CD14-positive monocyte (primary cell): ENCODE data around the gene DHRS2. TPM values are rescaled to one million over a fixed set of nuclear protein-coding genes. Genes with fewer than 3 reads are reported as not detected.

Source experiments
- DNase-seq, 3 donors: peaks; one replicate each; pipeline ENCODE4 v3.0.0-alpha.2; 2011 to 2022
- H2AFZ ChIP-seq: 2 replicates; pipeline ENCODE4 v1.6.0; 2012; ENCODE audit warnings: mild to moderate bottlenecking, low read depth, low read length, inconsistent platforms; ENCODE audit not compliant: insufficient read depth, poor library complexity, severe bottlenecking
- H3K27ac ChIP-seq, 2 donors: 1 replicate in 1 of 2; 2 replicates in 1 of 2; pipeline ENCODE4 v1.5.1; 2012 to 2013; ENCODE audit warnings: low read length in 2 of 2, control low read depth in 1 of 2, inconsistent platforms in 1 of 2, low read depth in 1 of 2, mild to moderate bottlenecking in 1 of 2
- H3K27me3 ChIP-seq, 2 donors: one replicate each; pipeline versions ENCODE4 v1.6.0 to v1.6.1; 2011 to 2013; ENCODE audit warnings: low read length in 2 of 2; ENCODE audit not compliant: control insufficient read depth in 2 of 2, insufficient read depth in 2 of 2
- H3K36me3 ChIP-seq, 2 donors: replicated peaks in 1 of 2; 1 replicate in 1 of 2; 2 replicates in 1 of 2; pipeline versions ENCODE4 v1.5.1 to v1.6.1; 2012 to 2013; ENCODE audit warnings: low read length in 2 of 2, control low read depth in 1 of 2, inconsistent platforms in 1 of 2, mild to moderate bottlenecking in 1 of 2; ENCODE audit not compliant: insufficient read depth in 2 of 2, control insufficient read depth in 1 of 2
- H3K4me1 ChIP-seq, 2 donors: 1 replicate in 1 of 2; 2 replicates in 1 of 2; pipeline versions ENCODE4 v1.5.1 to v1.6.1; 2012 to 2013; ENCODE audit warnings: low read length in 2 of 2, control low read depth in 1 of 2, inconsistent platforms in 1 of 2, mild to moderate bottlenecking in 1 of 2, moderate library complexity in 1 of 2; ENCODE audit not compliant: insufficient read depth in 2 of 2, control insufficient read depth in 1 of 2
- H3K4me2 ChIP-seq: replicated peaks from 2 replicates; pipeline ENCODE3; 2012; ENCODE audit warnings: low read length, moderate library complexity, mild to moderate bottlenecking; ENCODE audit not compliant: poor library complexity, severe bottlenecking; ENCODE audit errors: extremely low read depth
- H3K4me3 ChIP-seq, 3 experiments: fragments of 200-600 bp in 1 of 3; sonication (generic) in 1 of 3; replicated peaks in 1 of 3; 1 replicate in 2 of 3; 2 replicates in 1 of 3; pipeline ENCODE4 v1.5.1; 2011 to 2013; ENCODE audit warnings: low read length in 3 of 3, mild to moderate bottlenecking in 3 of 3, control low read depth in 2 of 3, low read depth in 2 of 3, inconsistent platforms in 1 of 3, moderate library complexity in 1 of 3
- H3K79me2 ChIP-seq: 2 replicates; pipeline ENCODE4 v1.6.0; 2012; ENCODE audit warnings: mild to moderate bottlenecking, control low read depth, inconsistent platforms, low read length, moderate library complexity; ENCODE audit not compliant: insufficient read depth
- H3K9ac ChIP-seq: 2 replicates; pipeline ENCODE4 v1.6.0; 2017; ENCODE audit warnings: low read length, mild to moderate bottlenecking; ENCODE audit not compliant: insufficient read depth, poor library complexity, severe bottlenecking
- H3K9me3 ChIP-seq, 2 donors: replicated peaks in 1 of 2; 1 replicate in 1 of 2; 2 replicates in 1 of 2; pipeline versions ENCODE4 v1.5.1 to v1.6.1; 2012 to 2013; ENCODE audit warnings: low read length in 2 of 2, control low read depth in 1 of 2; ENCODE audit not compliant: control insufficient read depth in 1 of 2, insufficient read depth in 1 of 2
- H4K20me1 ChIP-seq: 2 replicates; pipeline ENCODE4 v1.6.0; 2012; ENCODE audit warnings: mild to moderate bottlenecking, low read length, control low read depth, moderate library complexity; ENCODE audit not compliant: insufficient read depth
- H3K27ac Mint-ChIP-seq, 7 donors: one replicate each; pipeline ENCODE4 v1.8.0; 2020; ENCODE audit warnings: mild to moderate bottlenecking in 7 of 7, mixed read lengths in 7 of 7, moderate library complexity in 6 of 7, inconsistent platforms in 2 of 7
- H3K27me3 Mint-ChIP-seq, 3 donors: one replicate each; pipeline ENCODE4 v1.8.0; 2021 to 2022; ENCODE audit warnings: low read depth in 3 of 3, mild to moderate bottlenecking in 3 of 3, mixed read lengths in 3 of 3, moderate library complexity in 3 of 3, inconsistent platforms in 1 of 3
- H3K36me3 Mint-ChIP-seq, 2 donors: one replicate each; pipeline ENCODE4 v1.8.0; 2020; ENCODE audit warnings: mixed read lengths in 2 of 2, inconsistent platforms in 1 of 2, mild to moderate bottlenecking in 1 of 2
- H3K4me1 Mint-ChIP-seq: one replicate; pipeline ENCODE4 v1.8.0; 2020; ENCODE audit warnings: mild to moderate bottlenecking, mixed read lengths
- H3K4me3 Mint-ChIP-seq, 2 donors: one replicate each; pipeline ENCODE4 v1.8.0; 2020; ENCODE audit warnings: mild to moderate bottlenecking in 2 of 2, mixed read lengths in 2 of 2, moderate library complexity in 1 of 2
- H3K9me3 Mint-ChIP-seq, 7 donors: one replicate each; pipeline ENCODE4 v1.8.0; 2020 to 2022; ENCODE audit warnings: mixed read lengths in 7 of 7, mild to moderate bottlenecking in 6 of 7, moderate library complexity in 6 of 7, inconsistent platforms in 2 of 7
- WGBS: methylation state at CpG from one replicate; pipeline ENCODE4 v1.1.5; 2013; ENCODE audit warnings: missing lambda C conversion rate; ENCODE audit not compliant: insufficient coverage; 5-methylcytosine and 5-hydroxymethylcytosine counted together
- intact Hi-C, 2 donors: fragments of 100-400 bp; cut with micrococcal nuclease; formaldehyde crosslinking; loops; one replicate each; pipeline versions ENCODE4 v1.15.0 to v1.15.1; 2023
- polyA plus RNA-seq, 3 donors: library from polyadenylated mRNA; depleted of rRNA in 1 of 3; unstranded in 2 of 3; stranded (reverse) in 1 of 3; fragments of 300-500 nt in 2 of 3; fragments of >200 nt in 1 of 3; fragmentation: Illumina TruSeq in 2 of 3; gene quantifications; 1 replicate in 2 of 3; 2 replicates in 1 of 3; pipeline ENCODE4 v1.2.3, GENCODE V29; 2012 to 2021
- TF ChIP-seq, protein P1 (sequence below): fragments of 200-600 bp; IDR thresholded peaks from one replicate; pipeline ENCODE4 v1.8.0; 2022; ENCODE audit warnings: antibody characterized with exemption, mild to moderate bottlenecking

The DHRS2 gene
- polyA plus RNA-seq, 3 donors: not detected

DNA sequence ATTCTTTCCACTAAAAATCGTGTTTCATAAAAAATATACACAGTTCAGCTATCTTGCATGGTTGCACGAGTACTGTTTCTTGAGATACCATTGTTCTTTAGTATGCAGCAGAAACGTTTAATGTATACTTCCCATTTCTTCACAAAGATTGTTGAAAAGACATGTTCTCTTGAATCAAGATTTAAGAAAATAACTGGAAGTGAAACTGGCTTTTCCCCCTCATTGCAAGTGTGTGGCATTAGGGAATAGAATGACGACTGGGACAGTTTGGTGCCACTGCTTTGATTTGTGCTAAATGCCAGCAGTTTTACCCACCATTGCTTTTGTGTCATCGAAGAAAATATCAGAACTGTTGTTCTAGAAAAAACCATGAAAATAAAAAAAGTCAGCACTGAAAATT is 20.3 kb upstream of the DHRS2 start:
- H3K4me2 ChIP-seq: no peak overlapping the region
- intact Hi-C loops: no loop called here
- no peak overlapping the region for H3K9ac ChIP-seq
- H3K4me1 Mint-ChIP-seq: peaks cover 10% of the 10 kb centered on the region
- H3K36me3 Mint-ChIP-seq: no peaks in the 10 kb centered on the region
- no peak overlapping the region for H3K27ac ChIP-seq
- no peaks in the 10 kb centered on the region for H4K20me1 ChIP-seq
- H3K9me3 ChIP-seq: no peaks in the 10 kb centered on the region
- H3K4me3 Mint-ChIP-seq: no peak overlapping the region
- peaks cover 0 to 6% (median 0%) of the 10 kb centered on the region in 3 donors for H3K27me3 Mint-ChIP-seq
- H3K27me3 ChIP-seq: no peaks in the 10 kb centered on the region
- H3K36me3 ChIP-seq: no peaks in the 10 kb centered on the region
- TF ChIP-seq, protein P1, sequence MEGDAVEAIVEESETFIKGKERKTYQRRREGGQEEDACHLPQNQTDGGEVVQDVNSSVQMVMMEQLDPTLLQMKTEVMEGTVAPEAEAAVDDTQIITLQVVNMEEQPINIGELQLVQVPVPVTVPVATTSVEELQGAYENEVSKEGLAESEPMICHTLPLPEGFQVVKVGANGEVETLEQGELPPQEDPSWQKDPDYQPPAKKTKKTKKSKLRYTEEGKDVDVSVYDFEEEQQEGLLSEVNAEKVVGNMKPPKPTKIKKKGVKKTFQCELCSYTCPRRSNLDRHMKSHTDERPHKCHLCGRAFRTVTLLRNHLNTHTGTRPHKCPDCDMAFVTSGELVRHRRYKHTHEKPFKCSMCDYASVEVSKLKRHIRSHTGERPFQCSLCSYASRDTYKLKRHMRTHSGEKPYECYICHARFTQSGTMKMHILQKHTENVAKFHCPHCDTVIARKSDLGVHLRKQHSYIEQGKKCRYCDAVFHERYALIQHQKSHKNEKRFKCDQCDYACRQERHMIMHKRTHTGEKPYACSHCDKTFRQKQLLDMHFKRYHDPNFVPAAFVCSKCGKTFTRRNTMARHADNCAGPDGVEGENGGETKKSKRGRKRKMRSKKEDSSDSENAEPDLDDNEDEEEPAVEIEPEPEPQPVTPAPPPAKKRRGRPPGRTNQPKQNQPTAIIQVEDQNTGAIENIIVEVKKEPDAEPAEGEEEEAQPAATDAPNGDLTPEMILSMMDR: no peak
- H2AFZ ChIP-seq: no peak overlapping the region
- peaks cover 2 to 11% of the 10 kb centered on the region in 2 donors for H3K4me1 ChIP-seq
- WGBS: 0% methylated on average over 1 of the region's 5 CpGs
- no peaks in the 10 kb centered on the region for H3K79me2 ChIP-seq
- H3K4me3 ChIP-seq: no peak overlapping the region
- DNase-seq: peak; percentile 6 to 45 (median 29)
- no peak overlapping the region for H3K27ac Mint-ChIP-seq
- no peaks in the 10 kb centered on the region for H3K9me3 Mint-ChIP-seq

DNA sequence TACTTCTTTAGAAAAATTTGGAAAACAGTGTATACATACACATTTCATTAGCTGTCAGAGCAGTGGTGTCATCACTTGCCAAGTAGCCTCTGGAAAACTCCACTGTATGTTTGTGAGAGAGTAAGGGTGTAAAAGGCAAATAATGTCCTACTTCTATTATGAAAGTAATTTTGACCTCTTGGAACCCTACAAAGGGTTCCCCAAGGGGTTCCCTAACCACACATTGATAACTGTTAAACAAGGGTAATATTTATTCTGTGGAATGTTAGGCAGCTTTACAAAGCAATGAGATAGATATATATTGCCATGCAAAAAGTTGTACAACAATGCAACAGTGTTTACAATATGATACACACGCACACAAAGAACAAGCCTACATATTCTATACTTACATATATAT is 18.6 kb upstream of the DHRS2 start:
- H3K27me3 Mint-ChIP-seq: peaks cover 0 to 6% (median 2%) of the 10 kb centered on the region in 3 donors
- Histone ChIP-seq H3K79me2 (no peaks in the 10 kb centered on the region), H3K27ac (no peak overlapping the region), H3K4me3 (no peak overlapping the region), H4K20me1 (no peaks in the 10 kb centered on the region), H3K9ac (no peak overlapping the region), H3K4me1 (peaks cover 2 to 11% of the 10 kb centered on the region in 2 donors), H3K4me2 (no peak overlapping the region), H2AFZ (no peak overlapping the region), H3K27me3 (no peaks in the 10 kb centered on the region), H3K9me3 (no peaks in the 10 kb centered on the region), H3K36me3 (no peaks in the 10 kb centered on the region)
- WGBS: no CpG with 5 or more reads among the region's 1 CpG
- intact Hi-C loops: no loop called here
- no peak overlapping the region for H3K4me3 Mint-ChIP-seq
- TF ChIP-seq, protein P1: no peak
- H3K4me1 Mint-ChIP-seq: peaks cover 8% of the 10 kb centered on the region
- no peak for DNase-seq
- no peak overlapping the region for H3K27ac Mint-ChIP-seq
- H3K36me3 Mint-ChIP-seq: no peaks in the 10 kb centered on the region
- H3K9me3 Mint-ChIP-seq: peaks cover 0 to 1% (median 0%) of the 10 kb centered on the region in 7 donors
